Colonic mucosa (tissue), 4 donors: ENCODE results near the gene IGFALS. TPM values are rescaled to one million over a fixed set of nuclear protein-coding genes. Genes with fewer than 3 reads are reported as not detected.

Experiments
- DNase-seq: peaks from one replicate; pipeline ENCODE4 v3.0.0-alpha.2; 2020
- H3K27ac ChIP-seq: fragments of 200-600 bp; one replicate; pipeline ENCODE4 v1.8.0; 2021
- H3K27me3 ChIP-seq: fragments of 200-600 bp; one replicate; pipeline ENCODE4 v1.8.0; 2021
- H3K36me3 ChIP-seq: fragments of 200-600 bp; one replicate; pipeline ENCODE4 v1.8.0; 2021
- H3K4me1 ChIP-seq: fragments of 200-600 bp; one replicate; pipeline ENCODE4 v1.8.0; 2021; ENCODE audit warnings: mild to moderate bottlenecking
- H3K4me3 ChIP-seq: fragments of 200-600 bp; one replicate; pipeline ENCODE4 v1.8.0; 2021
- H3K9ac ChIP-seq, 2 donors: one replicate each; pipeline ENCODE4 v1.7.0; 2013; ENCODE audit warnings: control low read depth in 2 of 2, low read depth in 2 of 2, low read length in 2 of 2
- H3K9me3 ChIP-seq: fragments of 200-600 bp; one replicate; pipeline ENCODE4 v1.8.0; 2021
- CTCF ChIP-seq: fragments of 200-600 bp; IDR thresholded peaks from one replicate; pipeline ENCODE4 v1.8.0; 2022; ENCODE audit warnings: antibody characterized with exemption, mild to moderate bottlenecking
- intact Hi-C: fragments of 100-400 bp; cut with DNase I; formaldehyde crosslinking; loops from one replicate; pipeline ENCODE4 v1.14.1; 2022
- total RNA-seq, 2 donors: library from RNA; stranded (reverse); fragmentation: NEBNext Ultra II Directional in 1 of 2; extraction: Animal tissue kit (Norgen Biotek cat#: 25700) in 1 of 2; gene quantifications; one replicate each; pipeline ENCODE4 v1.2.1, GENCODE V29; 2021
- donor health status: healthy.
- donor health status: DM: no; HTN: no; CAD: no.
- donor health status: DM: no; HTN: no; CAD: no.

IGFALS gene
- total RNA-seq, 2 donors from 2014 or later, result 5.7 to 7.0 TPM

- peaks cover 12% of the 10 kb centered on the region for H3K36me3 ChIP-seq
These were observed 23.7 kb upstream of the IGFALS start for GRCh38 chr16:1817276-1817589.

GRCh38 chr16:1816396-1817275 lies 23.1 kb upstream of the IGFALS start:
- no peak overlapping the region for H3K4me3 ChIP-seq
- TF ChIP-seq CTCF, result no peak
- no peaks in the 10 kb centered on the region for H3K4me1 ChIP-seq
- intact Hi-C loops, result no loop called here
- no peaks in the 10 kb centered on the region for H3K27me3 ChIP-seq
- H3K27ac ChIP-seq, result no peak overlapping the region
- no peaks in the 10 kb centered on the region for H3K9me3 ChIP-seq
- H3K36me3 ChIP-seq, result peaks cover 6% of the 10 kb centered on the region
- no peak overlapping the region for H3K9ac ChIP-seq
- DNase-seq, result no peak

More at GRCh38 chr16:1817276-1817589, 23.7 kb upstream of the IGFALS start:
- intact Hi-C loops, result no loop called here
- TF ChIP-seq CTCF, result no peak
- no peaks in the 10 kb centered on the region for H3K9me3 ChIP-seq
- H3K27ac ChIP-seq, result no peak overlapping the region
- H3K9ac ChIP-seq, result no peak overlapping the region
- DNase-seq, result no peak
- no peak overlapping the region for H3K4me3 ChIP-seq
- H3K4me1 ChIP-seq, result no peaks in the 10 kb centered on the region
- H3K27me3 ChIP-seq, result no peaks in the 10 kb centered on the region

GRCh38 chr16:1815461-1815860 lies 22.0 kb upstream of the IGFALS start:
- TF ChIP-seq CTCF, result no peak
- no peak for DNase-seq
- intact Hi-C loops, result no loop called here

GRCh38 chr16:1812732-1813163 lies 19.2 kb upstream of the IGFALS start:
- H3K9me3 ChIP-seq, result no peaks in the 10 kb centered on the region
- peak; percentile 76 for DNase-seq
- no peak overlapping the region for H3K4me3 ChIP-seq
- no peaks in the 10 kb centered on the region for H3K36me3 ChIP-seq
- peak; percentile 45 for TF ChIP-seq CTCF
- no peak overlapping the region for H3K27ac ChIP-seq
- intact Hi-C loops, result no loop called here
- no peak overlapping the region for H3K9ac ChIP-seq
- H3K27me3 ChIP-seq, result no peaks in the 10 kb centered on the region
- H3K4me1 ChIP-seq, result no peaks in the 10 kb centered on the region

More at GRCh38 chr16:1815461-1815860, 22.0 kb upstream of the IGFALS start:
- Histone ChIP-seq H3K9me3 (no peaks in the 10 kb centered on the region), H3K4me1 (no peaks in the 10 kb centered on the region), H3K27ac (no peak overlapping the region), H3K27me3 (no peaks in the 10 kb centered on the region), H3K9ac (no peak overlapping the region), H3K36me3 (peaks cover 6% of the 10 kb centered on the region), H3K4me3 (no peak overlapping the region)

GRCh38 chr16:1810536-1810935 lies 17.0 kb upstream of the IGFALS start:
- H3K9me3 ChIP-seq, result no peaks in the 10 kb centered on the region
- TF ChIP-seq CTCF, result no peak
- H3K27ac ChIP-seq, result no peak overlapping the region
- DNase-seq, result no peak
- no peak overlapping the region for H3K4me3 ChIP-seq
- intact Hi-C loops, result no loop called here
- no peaks in the 10 kb centered on the region for H3K36me3 ChIP-seq
- H3K27me3 ChIP-seq, result no peaks in the 10 kb centered on the region
- no peak overlapping the region for H3K9ac ChIP-seq
- H3K4me1 ChIP-seq, result no peaks in the 10 kb centered on the region
